Stimulated activated CD8-positive, alpha-beta memory T cell treated with anti-CD3 and anti-CD28 coated beads, Interleukin-7, amount 100 ng/mL, for 1 hour (primary cell): ENCODE measurements around the gene C19orf81.
A peak's percentile ranks its signal among the peaks of the same experiment; 100 is the strongest.

ENCODE experiments used
- DNase-seq, 2 donors: peaks; one replicate each; pipeline ENCODE4 v3.0.0-alpha.2; 2020; ENCODE audit warnings: low read depth in 2 of 2

C19orf81 gene

GRCh38 chr19:50658441-50659317, 9.4 kb downstream of the C19orf81 start:
- peak in 1 of 2 donors; percentile 8 for DNase-seq

GRCh38 chr19:50659318-50660087, 10.3 kb downstream of the C19orf81 start:
- no peak for DNase-seq

GRCh38 chr19:50660088-50660366, 10.8 kb downstream of the C19orf81 start:
- DNase-seq = no peak

GRCh38 chr19:50661023-50661422, 11.8 kb downstream of the C19orf81 start:
- no peak for DNase-seq

GRCh38 chr19:50661766-50662650, 12.8 kb downstream of the C19orf81 start:
- no peak for DNase-seq

- DNase-seq = no peak
These were observed 13.6 kb downstream of the C19orf81 start for GRCh38 chr19:50662651-50663481.

GRCh38 chr19:50663482-50663790, 14.2 kb downstream of the C19orf81 start:
- no peak for DNase-seq

- DNase-seq = no peak
These were observed 15.0 kb downstream of the C19orf81 start for GRCh38 chr19:50664204-50664603.

GRCh38 chr19:50666346-50667176, 17.3 kb downstream of the C19orf81 start:
- DNase-seq = no peak

GRCh38 chr19:50667177-50667758, 18.0 kb downstream of the C19orf81 start:
- no peak for DNase-seq

GRCh38 chr19:50667759-50668231, 18.6 kb downstream of the C19orf81 start:
- DNase-seq = no peak

GRCh38 chr19:50668416-50668815, 19.2 kb downstream of the C19orf81 start:
- no peak for DNase-seq

- no peak for DNase-seq
These were observed 19.6 kb downstream of the C19orf81 start for GRCh38 chr19:50668879-50669278.

GRCh38 chr19:50669302-50670101, 20.3 kb downstream of the C19orf81 start:
- DNase-seq = peak in 1 of 2 donors; percentile 23

- DNase-seq = no peak
These were observed 20.8 kb downstream of the C19orf81 start for GRCh38 chr19:50670102-50670380.

GRCh38 chr19:50673118-50673517, 23.9 kb downstream of the C19orf81 start:
- no peak for DNase-seq

- no peak for DNase-seq
These were observed 27.5 kb downstream of the C19orf81 start for GRCh38 chr19:50676625-50677197.

GRCh38 chr19:50677636-50678035, 28.4 kb downstream of the C19orf81 start:
- no peak for DNase-seq

GRCh38 chr19:50678323-50678722, 29.1 kb downstream of the C19orf81 start:
- no peak for DNase-seq
